Measurements from ENCODE around the gene PPP1R16B.

The PPP1R16B gene

DNA sequence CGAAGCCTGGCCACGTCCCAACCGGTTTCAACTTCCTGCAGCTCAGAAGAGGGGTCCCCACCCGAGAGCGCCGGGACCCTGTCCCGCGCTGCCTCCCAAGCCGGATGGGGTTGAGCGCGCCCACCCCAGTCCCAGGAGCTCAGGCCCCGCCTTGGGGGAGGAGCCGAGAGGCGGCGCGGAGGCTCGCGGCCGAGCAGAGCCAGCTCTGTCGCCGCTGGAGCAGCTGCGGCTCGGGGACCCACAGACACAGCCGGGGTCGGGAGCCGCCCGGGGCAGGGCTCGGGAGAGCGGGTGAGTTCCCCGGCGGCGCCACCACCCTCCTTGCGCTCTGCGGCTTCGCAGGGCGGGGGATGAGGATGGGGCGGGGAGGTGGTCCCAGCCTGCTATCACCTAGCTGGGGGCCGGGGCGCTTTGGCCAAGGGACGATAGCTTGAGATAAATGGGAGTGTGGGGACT lies at the start of gene PPP1R16B:
Gene PPP1R16B (plus strand): TSS at position 196 of the 456 bp plus-strand sequence. CDS start 30,229 bp downstream, outside the sequence.
- peak; percentile 42 to 59 for DNase-seq (ENCODE audit: low read depth in 1 of 2, low spot score in 1 of 2)

DNA sequence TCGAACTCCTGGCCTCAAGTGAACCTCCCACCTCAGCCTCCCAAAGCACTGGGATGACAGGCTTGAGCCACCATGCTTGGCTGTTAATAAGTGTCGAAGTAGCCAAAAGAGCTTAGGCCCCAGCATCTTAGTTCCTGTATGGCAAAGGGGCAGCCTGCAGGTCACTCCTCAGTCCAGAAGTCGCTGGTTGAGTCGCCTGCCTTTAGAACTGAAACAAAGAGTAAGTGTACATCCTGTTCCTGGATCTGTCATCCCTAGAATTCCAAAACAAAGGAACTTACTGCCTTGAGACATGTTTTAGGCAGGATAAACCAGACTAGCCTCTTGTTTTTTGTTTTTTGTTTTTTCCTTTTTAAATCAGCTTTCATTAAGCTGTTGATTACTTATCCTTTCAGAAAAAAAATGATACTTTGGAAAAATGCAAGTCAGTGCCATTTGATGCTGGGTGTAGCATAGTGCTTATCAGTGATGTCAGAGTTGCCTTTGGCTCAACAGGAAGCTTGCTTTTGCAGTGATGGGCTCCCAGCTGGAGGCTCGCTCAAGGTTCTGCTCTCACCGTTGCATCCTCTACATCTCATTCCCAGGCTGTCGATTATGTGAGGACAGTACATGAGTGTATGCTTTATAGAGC lies 48.2 kb upstream of the PPP1R16B start:
- DNase-seq (ENCODE audit: low read depth in 1 of 2, low spot score in 1 of 2) = no peak

DNA sequence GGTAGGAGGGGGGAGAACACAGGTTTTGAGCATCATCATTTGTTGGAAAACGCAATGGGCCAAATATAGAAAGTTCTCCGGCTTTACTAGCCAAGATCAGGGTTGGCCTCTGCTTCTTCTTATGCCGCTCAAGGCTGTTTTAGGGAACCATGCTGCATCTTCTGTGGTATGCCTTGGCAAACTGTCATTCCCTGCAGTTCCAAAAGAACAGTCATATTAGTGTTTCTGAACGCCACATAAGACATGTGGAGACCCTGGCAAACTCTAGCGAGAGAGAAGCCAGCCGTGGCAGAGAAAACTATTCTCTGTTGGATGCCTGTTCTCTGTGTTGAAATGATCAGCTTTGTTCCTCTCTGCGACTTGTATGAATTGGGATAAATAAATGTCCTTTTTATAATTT lies 46.4 kb upstream of the PPP1R16B start:
- no peak for DNase-seq (ENCODE audit: low read depth in 1 of 2, low spot score in 1 of 2)

DNA sequence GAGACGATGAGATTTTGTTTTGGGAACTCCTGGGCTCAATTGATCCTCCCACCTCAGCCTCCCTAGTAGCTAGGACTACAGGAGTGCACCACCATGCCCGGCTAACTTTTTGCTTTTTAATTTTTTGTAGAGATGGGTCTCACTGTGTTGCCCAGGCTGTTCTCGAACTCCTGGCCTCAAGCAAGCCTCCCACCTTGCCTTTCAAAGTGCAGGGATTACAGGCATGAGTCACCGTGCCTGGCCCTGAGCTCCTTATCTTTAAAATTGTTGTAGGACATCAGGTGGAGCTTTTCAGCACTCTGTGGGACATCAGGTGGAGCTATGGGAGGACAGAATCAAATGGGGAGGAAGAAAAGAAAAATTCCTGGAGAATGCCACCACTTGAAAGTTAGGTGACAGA lies 44.5 kb upstream of the PPP1R16B start:
- DNase-seq (ENCODE audit: low read depth in 1 of 2, low spot score in 1 of 2) = no peak

DNA sequence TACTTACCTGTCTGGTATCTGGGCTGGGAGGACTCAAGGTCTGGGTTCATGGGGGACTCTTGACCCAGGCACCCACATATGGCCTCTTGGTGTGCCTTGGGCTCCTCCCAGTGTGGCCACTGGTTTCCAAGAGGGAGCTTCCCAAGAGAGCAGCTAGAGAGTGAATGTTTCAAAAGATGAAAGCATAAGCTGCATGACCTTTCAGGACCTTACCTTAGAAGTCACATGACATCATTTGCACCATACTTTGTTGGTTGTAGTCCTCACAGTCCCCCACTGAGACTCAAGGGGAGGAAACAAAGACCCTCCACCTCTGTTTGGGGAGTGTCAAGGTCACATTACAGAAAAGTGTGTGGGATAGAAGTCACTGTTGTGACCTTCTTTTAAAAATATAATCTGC lies 43.3 kb upstream of the PPP1R16B start:
- no peak for DNase-seq (ENCODE audit: low read depth in 1 of 2, low spot score in 1 of 2)

DNA sequence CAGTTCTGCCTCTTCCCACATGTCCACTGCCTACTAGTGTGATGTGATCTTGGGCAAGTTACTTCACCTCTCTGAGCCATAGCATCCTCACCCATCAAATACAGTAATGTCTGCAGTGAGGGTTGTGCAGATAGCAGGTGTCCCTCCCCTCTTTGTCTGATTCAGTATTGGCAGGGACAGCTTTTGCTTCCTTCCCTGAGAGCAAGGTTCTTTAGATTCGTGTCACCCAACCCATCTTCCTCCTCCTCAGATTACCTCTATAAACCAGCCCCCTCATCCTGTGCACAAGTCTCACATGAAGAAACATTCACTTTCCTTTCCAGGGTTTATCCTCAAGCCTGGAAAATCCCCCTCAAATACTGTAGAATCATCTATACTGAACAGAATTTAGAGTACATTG lies 41.9 kb upstream of the PPP1R16B start:
- no peak for DNase-seq (ENCODE audit: low read depth in 1 of 2, low spot score in 1 of 2)

DNA sequence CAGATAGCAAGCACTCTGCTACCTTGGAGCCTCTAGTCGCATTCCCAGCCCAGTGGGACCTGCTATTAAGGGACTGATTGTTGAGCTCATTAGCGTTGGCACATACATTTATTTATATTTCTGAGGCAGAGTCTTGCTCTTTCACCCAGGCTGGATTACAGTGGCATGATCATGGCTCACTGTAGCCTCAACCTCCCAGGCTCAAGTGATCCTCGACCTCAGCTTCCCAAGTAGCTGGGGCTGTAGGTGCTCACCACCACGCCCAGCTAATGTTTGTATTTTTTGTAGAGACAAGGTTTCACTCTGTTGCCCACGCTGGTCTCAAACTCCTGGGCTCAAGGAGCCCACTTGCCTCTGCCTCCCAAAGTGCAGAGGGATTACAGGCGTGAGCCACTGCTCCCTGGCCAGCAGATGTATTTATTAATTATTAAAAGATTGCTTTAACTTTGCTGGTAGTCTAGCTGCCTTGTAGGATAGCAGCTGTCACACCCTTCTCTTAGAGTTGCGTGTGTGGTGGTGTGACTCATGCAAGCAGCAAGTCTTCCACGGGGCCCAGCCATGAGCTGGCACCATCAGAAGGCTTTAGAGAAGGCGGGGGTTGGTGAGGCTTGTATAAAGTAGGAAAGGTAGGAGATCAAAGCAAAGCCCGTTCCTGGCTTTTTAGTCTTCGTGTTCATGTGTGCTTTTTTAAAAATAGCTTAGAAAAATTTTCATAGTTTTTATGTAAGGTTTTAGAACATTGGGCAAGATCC lies 40.8 kb upstream of the PPP1R16B start:
- peak in 1 of 2 donors; percentile 16 for DNase-seq (ENCODE audit: low read depth in 1 of 2, low spot score in 1 of 2)

DNA sequence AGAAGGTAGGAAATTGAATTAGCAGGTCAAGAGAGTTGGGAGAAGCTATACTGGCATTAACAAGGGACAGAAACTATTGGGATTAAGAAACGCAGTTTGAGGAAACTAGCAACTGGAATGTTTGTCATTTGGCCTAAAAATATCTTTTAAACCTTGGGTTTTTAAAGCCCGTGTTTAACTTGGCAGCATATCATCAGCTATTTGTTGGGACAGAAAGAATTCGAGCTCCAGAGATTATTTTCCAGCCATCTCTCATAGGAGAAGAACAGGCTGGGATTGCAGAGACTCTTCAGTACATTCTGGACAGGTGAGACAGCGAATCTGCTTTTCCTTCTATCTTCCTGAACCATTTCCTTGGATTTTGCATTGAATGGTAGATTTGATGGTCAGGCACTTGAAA lies 39.4 kb upstream of the PPP1R16B start:
- DNase-seq (ENCODE audit: low read depth in 1 of 2, low spot score in 1 of 2) = no peak

DNA sequence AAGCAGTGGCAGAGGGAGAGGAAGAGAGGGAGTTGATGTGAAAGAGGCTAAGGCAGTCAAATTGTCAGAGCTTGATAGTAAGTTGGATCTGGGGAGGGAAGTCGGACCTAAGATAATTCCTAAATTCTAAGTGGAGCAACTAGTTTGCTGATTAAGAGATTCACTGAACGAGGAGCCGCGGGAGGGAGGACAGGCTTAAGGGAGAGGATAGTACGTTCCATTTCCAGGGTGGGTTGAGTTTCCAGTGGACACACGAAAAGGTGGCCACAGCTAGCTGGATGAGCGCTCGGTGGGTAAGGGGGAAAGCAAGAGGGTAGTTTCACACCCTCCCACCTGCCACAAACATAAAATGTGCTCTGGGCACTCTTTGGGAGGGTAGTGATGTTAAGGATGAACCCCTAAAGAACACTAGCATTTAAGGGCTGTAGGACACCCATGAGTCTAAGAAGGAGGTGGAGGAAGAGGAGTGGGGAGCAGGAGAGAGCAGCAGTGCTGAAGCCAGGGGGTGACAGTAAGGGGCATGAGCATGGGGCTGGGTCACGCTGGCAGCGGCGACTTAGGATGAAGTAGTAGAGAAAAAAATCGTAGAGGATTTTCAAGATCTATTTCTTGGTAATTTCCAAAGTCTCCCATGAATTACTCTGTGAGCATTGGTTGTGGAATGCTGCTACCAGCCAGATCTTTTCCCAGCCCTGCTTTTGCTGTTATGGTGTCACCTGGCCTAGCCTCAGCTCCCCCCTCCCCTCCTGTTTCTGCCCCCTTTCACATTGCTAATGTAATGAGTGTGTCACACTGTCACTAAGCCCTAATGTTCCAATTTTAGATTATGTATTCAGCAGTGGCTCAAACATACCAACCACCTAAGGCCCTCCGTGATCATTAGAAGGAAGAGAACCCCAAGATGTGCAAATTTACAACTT lies 35.9 kb upstream of the PPP1R16B start:
- DNase-seq (ENCODE audit: low read depth in 1 of 2, low spot score in 1 of 2) = no peak

DNA sequence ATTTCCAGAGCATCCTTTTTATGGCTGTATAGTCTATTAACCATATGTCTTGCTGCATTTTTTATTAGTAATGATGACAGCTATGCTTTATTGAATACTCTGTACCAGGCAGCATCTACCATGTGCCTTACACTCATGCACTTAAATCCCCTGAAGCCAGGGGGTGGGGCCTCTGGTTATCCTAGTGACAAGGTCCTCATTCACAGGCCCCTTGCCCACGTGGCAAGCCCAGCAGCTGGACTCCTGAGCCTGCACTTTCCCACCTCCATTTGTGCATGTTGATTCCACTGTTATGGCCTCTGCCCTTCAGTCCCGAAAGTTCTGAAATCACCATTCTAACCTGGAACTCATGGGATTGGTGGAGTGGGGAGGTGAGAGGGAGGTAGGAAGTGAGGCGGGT lies 35.0 kb upstream of the PPP1R16B start:
- no peak for DNase-seq (ENCODE audit: low read depth in 1 of 2, low spot score in 1 of 2)

DNA sequence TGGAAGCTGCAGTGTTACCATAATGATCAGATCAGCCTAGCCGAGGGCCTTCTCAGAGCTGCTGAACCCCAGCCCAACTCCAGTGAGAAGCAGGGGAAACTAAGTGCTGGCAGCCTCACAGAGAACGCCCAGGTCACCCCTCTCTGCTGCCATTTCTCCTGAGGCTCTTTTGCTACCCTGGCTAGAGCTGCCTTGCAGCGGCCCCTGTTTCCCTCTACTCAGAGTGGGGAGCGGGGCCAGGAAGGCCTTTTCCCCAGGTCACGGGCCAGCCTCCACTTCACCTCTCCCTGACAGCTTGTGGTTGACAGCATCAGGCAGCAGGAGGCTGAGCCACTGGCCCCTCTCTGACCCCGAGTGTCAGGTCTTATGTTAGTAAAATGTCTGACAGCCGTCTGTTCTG lies 34.5 kb upstream of the PPP1R16B start:
- DNase-seq (ENCODE audit: low read depth in 1 of 2, low spot score in 1 of 2) = no peak

DNA sequence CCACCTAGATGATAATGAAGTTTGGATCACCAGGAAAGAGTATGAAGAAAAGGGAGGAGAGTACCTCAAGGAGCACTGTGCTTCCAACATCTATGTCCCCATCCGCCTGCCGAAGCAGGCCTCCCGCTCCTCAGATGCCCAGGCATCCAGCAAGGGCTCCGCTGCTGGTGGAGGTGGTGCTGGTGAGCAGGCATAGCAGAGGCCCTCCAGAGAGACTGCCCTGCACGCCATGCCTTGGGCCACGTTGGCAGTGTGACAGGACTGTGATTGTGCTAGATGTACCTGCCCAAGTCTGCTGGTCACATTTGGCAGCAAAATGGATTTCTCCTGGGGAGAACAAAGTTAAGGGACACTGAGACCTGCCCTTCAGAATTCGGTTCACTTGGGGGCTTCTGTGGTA lies 33.9 kb upstream of the PPP1R16B start:
- no peak for DNase-seq (ENCODE audit: low read depth in 1 of 2, low spot score in 1 of 2)

DNA sequence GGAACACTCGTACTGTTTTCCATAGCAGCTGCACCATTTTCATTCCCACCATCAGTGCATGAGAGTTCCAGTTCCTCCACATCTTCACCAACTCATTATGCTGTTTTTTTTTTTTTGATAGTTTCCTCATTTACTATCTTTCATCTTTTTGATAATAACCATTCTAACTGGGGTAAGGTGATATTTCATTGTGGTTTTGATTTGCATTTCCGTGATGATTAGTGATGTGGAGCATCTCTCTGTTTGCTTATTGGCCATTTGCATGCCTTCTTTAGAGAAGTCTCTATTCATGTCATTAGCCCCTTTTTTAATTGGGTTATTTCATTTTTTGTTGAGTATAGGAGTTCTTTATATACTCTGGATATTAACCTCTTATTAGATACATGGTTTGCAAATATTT lies 31.3 kb upstream of the PPP1R16B start:
- no peak for DNase-seq (ENCODE audit: low read depth in 1 of 2, low spot score in 1 of 2)

DNA sequence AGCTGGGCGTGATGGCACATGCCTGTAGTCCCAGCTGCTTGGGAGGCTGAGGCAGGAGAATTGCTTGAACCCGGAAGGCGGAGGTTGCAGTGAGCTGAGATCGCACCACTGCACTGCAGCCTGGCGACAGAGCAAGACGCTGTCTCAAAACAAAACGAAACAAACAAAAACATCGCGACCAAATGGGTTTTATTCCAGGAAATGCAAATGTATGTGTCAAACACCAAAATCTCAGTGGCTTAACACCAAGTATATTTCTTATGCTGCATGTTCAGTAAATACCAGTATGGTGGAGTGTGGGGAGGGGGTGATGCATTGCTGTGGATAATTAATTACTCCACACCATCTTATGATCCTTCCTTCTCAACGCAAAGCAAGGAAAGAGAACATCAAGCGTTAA lies 29.1 kb upstream of the PPP1R16B start:
- DNase-seq (ENCODE audit: low read depth in 1 of 2, low spot score in 1 of 2) = no peak

DNA sequence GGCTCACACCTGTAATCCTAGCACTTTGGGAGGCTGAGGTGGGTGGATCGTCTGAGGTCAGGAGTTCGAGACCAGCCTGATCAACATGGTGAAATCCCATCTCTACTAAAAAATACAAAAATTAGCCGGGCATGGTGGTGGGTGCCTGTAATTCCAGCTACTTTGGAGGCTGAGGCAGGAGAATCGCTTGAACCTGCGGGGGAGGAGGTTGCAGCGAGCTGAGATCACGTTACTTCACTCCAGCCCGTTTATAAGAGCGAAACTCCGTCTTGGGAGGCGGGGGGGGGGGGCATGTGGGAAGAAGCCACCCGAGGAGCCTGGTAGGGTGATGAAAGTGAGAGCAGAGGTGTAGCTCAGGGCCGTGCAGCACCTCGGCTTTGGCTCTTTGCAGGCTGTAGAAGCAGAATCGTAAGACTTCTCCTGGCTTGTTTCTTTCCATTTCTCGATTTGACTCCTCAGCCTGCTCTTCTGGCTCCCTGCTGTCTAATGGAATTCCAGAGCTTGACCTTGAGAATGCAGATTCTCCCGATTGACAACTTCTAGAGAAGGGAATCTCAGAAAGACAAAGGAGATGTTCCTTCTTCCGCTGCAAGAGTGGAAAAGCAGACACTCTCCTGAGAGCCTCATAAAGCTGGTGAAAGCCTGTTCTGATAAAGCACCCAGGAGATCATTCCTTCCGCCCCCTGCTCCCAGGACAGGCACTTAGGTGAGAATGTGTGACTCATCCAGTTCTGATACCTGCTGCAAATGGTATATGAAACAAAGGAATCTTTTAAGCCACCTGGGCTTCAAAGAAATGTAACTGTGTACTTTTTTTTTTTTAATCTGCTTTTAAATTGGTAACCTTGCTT lies 26.0 kb upstream of the PPP1R16B start:
- DNase-seq (ENCODE audit: low read depth in 1 of 2, low spot score in 1 of 2) = no peak

DNA sequence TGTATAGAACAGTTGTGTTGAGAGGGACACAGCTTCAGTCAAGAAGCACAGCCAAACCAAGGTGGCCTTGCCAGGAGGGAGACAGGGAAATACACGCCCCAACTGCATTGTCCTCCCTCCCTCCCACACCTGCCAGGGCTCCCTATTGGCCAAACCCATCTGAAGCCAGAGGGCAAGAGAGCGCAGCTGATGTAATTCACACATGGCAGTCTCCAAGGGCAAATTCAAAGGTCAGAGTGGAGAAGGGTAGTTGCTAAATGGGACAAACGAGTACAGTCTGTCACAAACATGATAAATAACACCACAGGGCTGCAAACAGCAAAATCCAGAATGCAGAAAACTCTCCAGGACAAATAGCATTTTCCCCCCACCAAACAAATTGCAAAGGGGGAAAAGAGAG lies 23.2 kb upstream of the PPP1R16B start:
- DNase-seq (ENCODE audit: low read depth in 1 of 2, low spot score in 1 of 2) = no peak

DNA sequence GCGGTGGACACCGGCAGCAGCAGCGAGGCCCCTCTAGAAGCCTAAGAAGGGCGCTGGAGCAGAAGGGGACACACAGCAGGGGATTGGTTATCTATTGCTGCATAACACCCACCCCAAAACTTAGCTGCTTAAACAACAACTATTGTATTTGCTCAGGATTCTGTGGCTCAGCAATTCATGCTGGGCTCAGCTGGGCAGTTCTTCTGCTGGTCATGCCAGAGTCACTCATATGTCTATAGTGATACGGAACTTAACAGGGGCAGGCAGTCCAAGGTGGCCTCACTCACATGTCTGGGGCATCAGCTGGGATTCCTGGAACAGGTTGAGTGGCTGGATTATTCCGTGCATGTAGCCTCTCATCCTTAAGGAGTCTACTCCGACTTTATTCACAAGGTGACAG lies 17.6 kb upstream of the PPP1R16B start:
- no peak for DNase-seq (ENCODE audit: low read depth in 1 of 2, low spot score in 1 of 2)

DNA sequence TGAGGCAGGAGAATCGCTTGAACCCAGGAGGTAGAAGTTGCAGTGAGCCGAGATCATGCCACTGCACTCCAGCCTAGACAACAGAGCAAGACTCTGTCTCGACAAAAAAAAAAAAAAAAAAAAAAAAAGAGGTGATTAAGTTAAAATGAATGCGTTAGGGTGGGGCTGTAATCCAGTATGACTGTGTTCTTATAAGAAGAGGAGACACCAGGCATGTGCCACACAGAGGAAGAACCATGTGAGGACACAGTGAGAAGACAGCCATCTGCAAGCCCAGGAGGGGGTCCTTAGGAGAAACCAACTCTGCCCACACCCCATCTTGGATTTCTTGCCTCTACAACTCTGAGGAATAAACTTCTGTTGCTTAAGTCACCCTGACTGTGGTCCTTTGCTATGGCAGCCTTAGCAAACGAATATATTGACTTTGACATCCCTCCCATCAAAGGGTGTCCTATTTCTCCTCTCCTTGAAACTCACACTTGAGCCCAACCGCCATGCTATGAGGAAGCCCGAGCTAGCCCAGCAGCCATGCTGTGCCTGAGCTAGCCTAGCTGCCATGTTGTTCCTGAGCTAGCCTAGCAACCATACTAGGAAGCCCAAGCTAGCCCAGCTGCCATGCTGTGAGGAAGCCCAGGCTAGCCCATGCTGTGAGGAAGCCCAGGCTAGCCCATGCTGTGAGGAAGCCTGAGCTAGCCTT lies 15.8 kb upstream of the PPP1R16B start:
- DNase-seq (ENCODE audit: low read depth in 1 of 2, low spot score in 1 of 2) = no peak

DNA sequence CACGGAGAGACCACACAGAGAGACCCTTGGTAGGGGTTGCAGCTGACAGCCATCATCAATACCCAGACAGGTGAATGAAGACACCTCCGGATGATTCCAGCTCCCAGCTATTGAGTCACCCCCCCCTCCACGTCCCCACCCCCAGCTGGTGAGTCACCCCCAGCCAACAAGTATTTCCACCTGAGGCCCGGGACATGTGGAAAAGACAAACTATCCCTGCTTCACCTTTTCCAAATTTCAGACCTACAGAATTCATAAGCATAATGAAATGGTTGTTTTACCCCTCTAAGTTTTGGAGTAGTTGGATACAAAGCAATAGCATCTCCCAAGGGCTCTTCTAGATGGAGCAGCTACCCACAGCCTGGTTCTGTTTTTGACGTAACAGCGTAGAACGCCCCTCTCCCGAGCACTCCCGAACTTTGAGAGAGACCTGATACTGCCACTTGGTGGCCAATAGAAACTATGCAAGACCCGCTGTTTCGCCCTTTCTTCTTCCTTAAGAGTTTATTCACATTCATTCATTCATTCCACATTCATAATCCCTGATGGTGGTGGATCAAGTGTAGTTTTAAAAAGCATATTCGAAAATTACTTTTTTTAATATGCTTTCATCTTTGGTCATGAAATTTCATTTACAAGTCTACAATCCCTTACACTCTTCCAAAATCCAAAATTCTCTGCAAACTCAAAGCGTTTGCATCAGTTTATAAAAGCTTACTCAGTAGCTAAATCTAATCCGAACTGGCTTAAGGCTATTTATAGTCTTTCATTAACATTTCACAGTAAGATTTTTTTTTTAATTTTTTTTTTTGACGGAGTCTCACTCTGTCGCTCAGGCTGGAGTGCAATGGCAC lies 15.1 kb upstream of the PPP1R16B start:
- DNase-seq (ENCODE audit: low read depth in 1 of 2, low spot score in 1 of 2) = peak in 1 of 2 donors; percentile 8
